Fibroblast of lung (primary cell): ENCODE data around the gene MPP2. TPM values are rescaled to one million over a fixed set of nuclear protein-coding genes. Genes with fewer than 3 reads are reported as not detected.

Experiments
- DNase-seq, 2 donors: peaks; one replicate each; pipeline versions ENCODE4 v3.0.0 to v3.0.0-alpha.2; 2010; ENCODE audit warnings: low read depth in 2 of 2
- H2AFZ ChIP-seq: 2 replicates; pipeline ENCODE4 v1.5.1; 2012; ENCODE audit warnings: low read length, control low read depth, inconsistent platforms
- H3K27ac ChIP-seq: 2 replicates; pipeline ENCODE4 v1.5.1; 2011; ENCODE audit warnings: low read length, control low read depth; ENCODE audit not compliant: insufficient read depth
- H3K27me3 ChIP-seq: 2 replicates; pipeline ENCODE4 v1.5.1; 2011; ENCODE audit warnings: mild to moderate bottlenecking, low read length; ENCODE audit not compliant: control insufficient read depth, insufficient read depth
- H3K36me3 ChIP-seq: 2 replicates; pipeline ENCODE4 v1.5.1; 2011; ENCODE audit warnings: low read length; ENCODE audit not compliant: control insufficient read depth, insufficient read depth
- H3K4me1 ChIP-seq: 2 replicates; pipeline ENCODE4 v1.5.1; 2011; ENCODE audit warnings: low read length; ENCODE audit not compliant: control insufficient read depth, insufficient read depth; ENCODE audit errors: extremely low read depth
- H3K4me2 ChIP-seq: 2 replicates; pipeline ENCODE4 v1.5.1; 2011; ENCODE audit warnings: low read length, control low read depth; ENCODE audit not compliant: insufficient read depth; ENCODE audit errors: extremely low read depth
- H3K4me3 ChIP-seq, 4 experiments: fragments of 200-600 bp in 1 of 4; sonication (generic) in 1 of 4; replicated peaks in 1 of 4; 2 replicates each; pipeline ENCODE4 v1.5.1; 2011 to 2016; ENCODE audit warnings: low read length in 4 of 4, low read depth in 3 of 4, mild to moderate bottlenecking in 3 of 4, control low read depth in 2 of 4, inconsistent platforms in 1 of 4, mixed read lengths in 1 of 4; ENCODE audit not compliant: insufficient read depth in 1 of 4; ENCODE audit errors: control extremely low read depth in 1 of 4
- H3K79me2 ChIP-seq: 2 replicates; pipeline ENCODE4 v1.5.1; 2012; ENCODE audit warnings: mild to moderate bottlenecking, low read length, inconsistent platforms; ENCODE audit not compliant: control insufficient read depth, insufficient read depth
- H3K9ac ChIP-seq: 2 replicates; pipeline ENCODE4 v1.5.1; 2011; ENCODE audit warnings: mild to moderate bottlenecking, low read length, control low read depth; ENCODE audit not compliant: insufficient read depth
- H3K9me3 ChIP-seq: 2 replicates; pipeline ENCODE4 v1.5.1; 2012; ENCODE audit warnings: low read depth, low read length; ENCODE audit not compliant: control insufficient read depth, insufficient read depth
- H4K20me1 ChIP-seq: 2 replicates; pipeline ENCODE4 v1.5.1; 2011; ENCODE audit warnings: low read length; ENCODE audit not compliant: control insufficient read depth, insufficient read depth; ENCODE audit errors: extremely low read depth
- CTCF ChIP-seq, 2 donors: IDR thresholded peaks in 1 of 2; conservative IDR thresholded peaks in 1 of 2; 1 replicate in 1 of 2; 2 replicates in 1 of 2; pipeline ENCODE4 v1.5.1; 2011 to 2012; ENCODE audit warnings: low read length in 2 of 2, control low read depth in 1 of 2, inconsistent platforms in 1 of 2, low read depth in 1 of 2, mild to moderate bottlenecking in 1 of 2
- EZH2 ChIP-seq: IDR thresholded peaks from 2 replicates; pipeline ENCODE4 v1.5.1; 2012; ENCODE audit warnings: low read length, control low read depth, mild to moderate bottlenecking; ENCODE audit errors: missing control alignments
- polyA plus RNA-seq, 2 donors: library from polyadenylated mRNA; depleted of rRNA in 1 of 2; stranded (reverse) in 1 of 2; unstranded in 1 of 2; fragments of >200 nt; gene quantifications; 2 replicates each; pipeline ENCODE4 v1.2.1, GENCODE V29; 2011 to 2012; ENCODE audit warnings: missing spikeins in 1 of 2
- total RNA-seq: library from RNA; depleted of rRNA; stranded (reverse); fragments of >200 nt; gene quantifications from 2 replicates; pipeline ENCODE4 v1.2.1, GENCODE V29; 2014

MPP2 gene
- total and polyA plus RNA-seq, 2 donors (not counting 1 experiment from before 2014, with no cell fraction given), result 1.2 to 2.1 TPM

DNA sequence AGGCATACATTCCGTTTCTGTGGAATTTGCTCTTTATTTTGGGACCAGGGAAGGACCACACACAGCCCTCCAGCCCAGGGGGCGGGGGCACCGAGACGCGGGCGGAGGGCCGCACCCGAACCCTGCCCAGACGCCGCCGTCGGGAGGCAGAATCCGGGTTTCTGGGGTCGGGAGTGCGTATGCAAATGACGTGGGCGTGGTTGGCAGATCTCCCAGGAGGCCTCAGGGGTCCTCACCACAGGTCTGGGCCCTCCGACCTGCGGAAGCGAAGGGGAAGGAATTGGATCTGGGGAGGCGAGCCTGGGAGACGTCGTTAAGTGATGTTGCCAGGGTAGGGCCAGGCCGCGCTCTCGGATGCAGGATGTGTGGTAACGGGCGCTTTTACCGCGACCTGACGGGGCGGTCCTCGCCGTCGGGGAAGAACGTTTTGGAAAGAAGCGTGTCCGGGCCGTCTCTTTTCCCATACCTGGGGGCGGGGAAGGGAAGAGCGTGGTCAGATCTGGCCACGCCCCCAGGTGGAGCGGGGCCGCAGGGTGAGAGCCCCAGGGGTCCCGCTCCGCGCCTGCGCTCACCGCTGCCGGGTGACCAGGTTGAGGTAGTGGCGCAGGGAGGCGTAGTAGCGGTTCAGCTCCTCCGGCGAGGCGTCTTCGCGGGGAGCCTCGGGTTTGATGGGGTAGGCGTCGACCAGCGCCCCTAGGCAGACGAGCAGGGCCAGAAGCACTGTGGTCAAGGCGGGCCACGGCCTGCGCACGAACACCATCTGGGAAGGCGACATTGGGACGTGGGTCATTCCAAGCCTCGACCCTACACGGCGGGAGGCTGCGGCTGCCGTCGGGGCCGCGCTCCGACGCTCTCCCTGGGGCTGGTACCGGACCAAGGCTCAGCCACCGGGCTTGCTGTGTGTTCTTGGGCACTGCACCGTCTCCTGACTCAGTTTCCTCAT, 45.7 kb upstream of the MPP2 start:
- Histone ChIP-seq H3K79me2 (no peaks in the 10 kb centered on the region), H3K36me3 (no peaks in the 10 kb centered on the region), H3K27ac (no peak overlapping the region), H3K9me3 (no peaks in the 10 kb centered on the region), H3K4me2 (no peak overlapping the region), H3K4me3 (no peak overlapping the region), H3K9ac (no peak overlapping the region), H4K20me1 (no peaks in the 10 kb centered on the region), H3K27me3 (peaks cover 48% of the 10 kb centered on the region), H3K4me1 (no peaks in the 10 kb centered on the region), H2AFZ (no peak overlapping the region)
- peak; percentile 96 for TF ChIP-seq EZH2
- no peak for TF ChIP-seq CTCF (conservative IDR thresholded peaks at IDR 0.05 in 1 of 2, IDR thresholded peaks at IDR 0.05 in 1 of 2; ENCODE audit: low read depth in 1 of 2, low read length in 2 of 2)
- DNase-seq, result no peak

DNA sequence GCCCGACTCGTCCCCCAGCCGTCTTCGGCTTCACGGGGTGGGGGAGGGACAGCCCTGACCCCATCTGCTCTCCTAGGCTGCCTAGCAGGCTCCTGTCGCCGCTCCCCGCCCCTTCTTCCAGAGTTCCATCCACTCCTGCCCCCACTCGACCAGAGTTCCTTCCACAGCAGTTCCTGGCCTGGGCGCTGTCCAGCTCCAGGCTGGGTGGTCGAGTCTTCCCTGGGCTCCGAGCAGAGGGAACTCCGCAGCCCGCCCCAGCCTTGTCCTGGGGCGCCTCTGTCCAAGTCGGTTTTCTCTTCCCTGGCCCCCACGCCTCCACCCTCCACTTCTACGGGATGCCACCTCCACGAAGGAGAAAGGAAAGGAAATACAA, 45.0 kb upstream of the MPP2 start:
- Histone ChIP-seq H3K4me2 (no peak overlapping the region), H2AFZ (no peak overlapping the region), H3K79me2 (no peaks in the 10 kb centered on the region), H3K9me3 (no peaks in the 10 kb centered on the region), H3K4me3 (no peak overlapping the region), H3K27ac (no peak overlapping the region), H4K20me1 (no peaks in the 10 kb centered on the region), H3K36me3 (no peaks in the 10 kb centered on the region), H3K27me3 (peaks cover 48% of the 10 kb centered on the region), H3K9ac (no peak overlapping the region), H3K4me1 (no peaks in the 10 kb centered on the region)
- TF ChIP-seq CTCF (conservative IDR thresholded peaks at IDR 0.05 in 1 of 2, IDR thresholded peaks at IDR 0.05 in 1 of 2; ENCODE audit: low read depth in 1 of 2, low read length in 2 of 2) (no peak), EZH2 (no peak)
- peak in 1 of 2 donors; percentile 9 for DNase-seq

- H3K4me1 ChIP-seq, result no peaks in the 10 kb centered on the region
- H3K9ac ChIP-seq, result no peak overlapping the region
- H4K20me1 ChIP-seq, result no peaks in the 10 kb centered on the region
- H3K79me2 ChIP-seq, result no peaks in the 10 kb centered on the region
- TF ChIP-seq EZH2, result no peak
- no peak for TF ChIP-seq CTCF (conservative IDR thresholded peaks at IDR 0.05 in 1 of 2, IDR thresholded peaks at IDR 0.05 in 1 of 2; ENCODE audit: low read depth in 1 of 2, low read length in 2 of 2)
- H2AFZ ChIP-seq, result no peak overlapping the region
- H3K36me3 ChIP-seq, result no peaks in the 10 kb centered on the region
- DNase-seq, result no peak
- H3K27ac ChIP-seq, result no peak overlapping the region
- H3K9me3 ChIP-seq, result no peaks in the 10 kb centered on the region
- no peak overlapping the region for H3K4me3 ChIP-seq
- H3K27me3 ChIP-seq, result peaks cover 48% of the 10 kb centered on the region
- H3K4me2 ChIP-seq, result no peak overlapping the region
These were observed 44.4 kb upstream of the MPP2 start for GRCh38 chr17:43951750-43952149.
